ENCODE results near the gene PLEKHB1. TPM values are rescaled to one million over a fixed set of nuclear protein-coding genes. Genes with fewer than 3 reads are reported as not detected.

PLEKHB1 gene
- total RNA-seq, 1 experiment from 2014 or later: 37.1 TPM

- Histone ChIP-seq H2AFZ (ENCODE audit: low read length) (no peak overlapping the region), H3K27ac (ENCODE audit: insufficient read length, low read depth, low read length) (no peak overlapping the region), H3K4ac (ENCODE audit: low read depth, low read length) (no peak overlapping the region), H4K20me1 (ENCODE audit: control insufficient read depth, insufficient read depth, insufficient read length) (no peaks in the 10 kb centered on the region), H3K79me1 (ENCODE audit: insufficient read depth, low read depth, low read length, poor library complexity, severe bottlenecking) (no peaks in the 10 kb centered on the region), H3K9me3 (ENCODE audit: control insufficient read depth, low read depth, low read length) (no peaks in the 10 kb centered on the region), H2BK5ac (ENCODE audit: insufficient read length, low read length) (no peak overlapping the region), H3T11ph (ENCODE audit: low read length) (no peak overlapping the region), H2BK120ac (ENCODE audit: low read depth, low read length, poor library complexity, severe bottlenecking) (no peak overlapping the region), H3K27me3 (ENCODE audit: insufficient read depth, low read length) (peaks cover 3% of the 10 kb centered on the region; the same call in 1 of the 2 replicates), H3K4me1 (ENCODE audit: insufficient read depth, low read length) (peaks cover 5% of the 10 kb centered on the region; the same call in 1 of the 2 replicates), H4K8ac (replicated peaks; ENCODE audit: insufficient read length, low read depth, low read length) (no peak overlapping the region), H4K91ac (ENCODE audit: insufficient read length, low read depth, low read length) (no peak overlapping the region), H3K79me2 (ENCODE audit: insufficient read depth, low read length) (no peaks in the 10 kb centered on the region), H3K14ac (ENCODE audit: insufficient read depth, low read length) (no peak overlapping the region), H3K23ac (ENCODE audit: insufficient read length, low read depth, low read length) (no peak overlapping the region), H2BK15ac (ENCODE audit: low read depth, low read length) (no peak overlapping the region), H3K23me2 (ENCODE audit: insufficient read length, low read depth, low read length, poor library complexity, severe bottlenecking) (peaks cover 6% of the 10 kb centered on the region), H2BK12ac (ENCODE audit: insufficient read length, low read depth, low read length) (no peak overlapping the region), H3K4me2 (ENCODE audit: insufficient read depth, insufficient read length, low read length) (no peak overlapping the region), H4K5ac (ENCODE audit: insufficient read length, low read depth, low read length) (no peak overlapping the region), H2AK5ac (ENCODE audit: insufficient read length, low read length) (no peak overlapping the region), H3K9ac (ENCODE audit: extremely low read depth, insufficient read length, low read length) (no peak overlapping the region), H3K56ac (ENCODE audit: insufficient read length, low read depth, low read length) (no peak overlapping the region), H2BK20ac (ENCODE audit: low read depth, low read length, poor library complexity, severe bottlenecking) (no peak overlapping the region), H3K18ac (ENCODE audit: insufficient read length, low read depth, low read length) (no peak overlapping the region)
- WGBS (ENCODE audit: extremely low coverage, insufficient read length, low lambda C conversion rate): no CpG with 5 or more reads among the region's 3 CpGs
- Mint-ChIP-seq H3K4me3 (no peak overlapping the region), H3K36me3 (ENCODE audit: insufficient read depth in 1 of 3, low read depth in 3 of 3) (peaks cover 0 to 22% (median 18%) of the 10 kb centered on the region in 3 experiments; a peak in 4 of 7 replicates), H3K27me3 (ENCODE audit: low read depth) (peaks cover 13% of the 10 kb centered on the region), H3K4me1 (peaks cover 20 to 22% of the 10 kb centered on the region in 2 experiments), H3K27ac (no peak overlapping the region), H3K9me3 (no peaks in the 10 kb centered on the region; a peak in 1 of 5 replicates)
- DNase-seq: no peak
- TF ChIP-seq CTCF (conservative IDR thresholded peaks at IDR 0.05): no peak
These were observed 10.6 kb downstream of the PLEKHB1 start for GRCh38 chr11:73656985-73657384.

Measured in H9 (cell line).